GM23338 (cell line): ENCODE results near the gene ITPR2. TPM values are rescaled to one million over a fixed set of nuclear protein-coding genes. Genes with fewer than 3 reads are reported as not detected.
A peak's percentile ranks its signal among the peaks of the same experiment; 100 is the strongest.

Source experiments
- ATAC-seq: fragments of 200-7000 bp; cut with Tn5 transposase; 3 replicates; pipeline ENCODE4 v1.9.1; 2020
- DNase-seq: peaks from one replicate; pipeline ENCODE4 v3.0.0-alpha.2; 2015; ENCODE audit warnings: low spot score
- H2AFZ ChIP-seq: fragments of 200-600 bp; sonication (generic); 2 replicates; pipeline ENCODE4 v1.8.0; 2016; ENCODE audit warnings: antibody characterized with exemption, mild to moderate bottlenecking, moderate library complexity
- H3F3A ChIP-seq: fragments of 200-600 bp; sonication (generic); replicated peaks from 2 replicates; pipeline ENCODE4 v1.8.0; 2017; ENCODE audit warnings: antibody characterized with exemption, mixed run types, low read depth
- H3K27ac ChIP-seq: fragments of 200-600 bp; sonication (generic); 2 replicates; pipeline ENCODE4 v1.6.1; 2016; ENCODE audit warnings: low read depth
- H3K27me3 ChIP-seq: fragments of 200-600 bp; sonication (generic); 2 replicates; pipeline ENCODE4 v1.8.0; 2016; ENCODE audit warnings: mild to moderate bottlenecking, mixed run types, moderate library complexity; ENCODE audit not compliant: insufficient read depth
- H3K36me3 ChIP-seq: fragments of 200-600 bp; sonication (generic); 2 replicates; pipeline ENCODE4 v1.8.0; 2016; ENCODE audit warnings: mild to moderate bottlenecking; ENCODE audit not compliant: insufficient read depth
- H3K4me1 ChIP-seq: fragments of 200-600 bp; sonication (generic); 2 replicates; pipeline ENCODE4 v1.8.0; 2016; ENCODE audit warnings: mild to moderate bottlenecking, moderate library complexity; ENCODE audit not compliant: insufficient read depth
- H3K4me2 ChIP-seq: fragments of 200-600 bp; sonication (generic); 2 replicates; pipeline ENCODE4 v1.7.1; 2017; ENCODE audit warnings: mixed run types
- H3K4me3 ChIP-seq: fragments of 200-600 bp; sonication (generic); 2 replicates; pipeline ENCODE4 v1.6.1; 2016; ENCODE audit warnings: mixed run types
- H3K79me2 ChIP-seq: fragments of 200-600 bp; sonication (generic); replicated peaks from 2 replicates; pipeline ENCODE4 v1.8.0; 2017; ENCODE audit warnings: mild to moderate bottlenecking; ENCODE audit not compliant: insufficient read depth
- H3K9me2 ChIP-seq: fragments of 200-600 bp; sonication (generic); 2 replicates; pipeline ENCODE4 v1.8.0; 2017; ENCODE audit not compliant: insufficient read depth
- H4K20me1 ChIP-seq: fragments of 200-600 bp; sonication (generic); replicated peaks from 2 replicates; pipeline ENCODE4 v1.8.0; 2017; ENCODE audit warnings: mild to moderate bottlenecking; ENCODE audit not compliant: insufficient read depth
- H3K27ac Mint-ChIP-seq: 2 replicates; pipeline ENCODE4 v1.8.0; 2020; ENCODE audit warnings: inconsistent platforms, mild to moderate bottlenecking, moderate library complexity, mixed read lengths
- H3K27me3 Mint-ChIP-seq: 3 replicates; pipeline ENCODE4 v1.8.0; 2022; ENCODE audit warnings: low read depth, mild to moderate bottlenecking, moderate library complexity, mixed read lengths, inconsistent platforms; ENCODE audit not compliant: insufficient read depth, poor library complexity
- H3K36me3 Mint-ChIP-seq: 3 replicates; pipeline ENCODE4 v1.8.0; 2021; ENCODE audit warnings: low read depth, mild to moderate bottlenecking, inconsistent platforms, moderate library complexity, mixed read lengths
- H3K4me1 Mint-ChIP-seq: 3 replicates; pipeline ENCODE4 v1.8.0; 2020; ENCODE audit warnings: mild to moderate bottlenecking, inconsistent platforms, mixed read lengths
- H3K4me3 Mint-ChIP-seq: 3 replicates; pipeline ENCODE4 v1.8.0; 2021; ENCODE audit warnings: moderate library complexity, mild to moderate bottlenecking, inconsistent platforms, mixed read lengths
- H3K9me3 Mint-ChIP-seq: 3 replicates; pipeline ENCODE4 v1.8.0; 2020; ENCODE audit warnings: moderate library complexity, mild to moderate bottlenecking, inconsistent platforms, mixed read lengths
- CREB1 ChIP-seq: fragments of 250-450 bp; sonication (Bioruptor Pico); IDR thresholded peaks from 2 replicates; pipeline ENCODE4 v1.5.0; 2020; ENCODE audit warnings: low read depth, mild to moderate bottlenecking, moderate library complexity
- EZH2 ChIP-seq: fragments of 200-600 bp; sonication (generic); IDR thresholded peaks from one replicate; pipeline ENCODE4 v1.8.0; 2017; ENCODE audit warnings: antibody characterized with exemption, mild to moderate bottlenecking, low read depth; ENCODE audit not compliant: unreplicated experiment
- EZH2phosphoT487 ChIP-seq: fragments of 200-600 bp; sonication (generic); IDR thresholded peaks from one replicate; pipeline ENCODE4 v1.8.1; 2018; ENCODE audit warnings: antibody characterized with exemption; ENCODE audit not compliant: unreplicated experiment
- JUNB ChIP-seq: IDR thresholded peaks from one replicate; pipeline ENCODE4 v1.6.1; 2016; ENCODE audit warnings: antibody characterized with exemption; ENCODE audit not compliant: unreplicated experiment
- POLR2AphosphoS5 ChIP-seq: IDR thresholded peaks from 2 replicates; pipeline ENCODE4 v1.6.1; 2016; ENCODE audit warnings: antibody characterized with exemption, low read depth
- ZNF114 ChIP-seq: fragments of 250-450 bp; sonication (Bioruptor Pico); IDR thresholded peaks from 2 replicates; pipeline ENCODE4 v1.5.0; 2020; ENCODE audit warnings: mild to moderate bottlenecking, moderate library complexity
- ZNF331 ChIP-seq: fragments of 250-450 bp; sonication (Bioruptor Pico); IDR thresholded peaks from 2 replicates; pipeline ENCODE4 v1.5.0; 2020; ENCODE audit warnings: low read depth, mild to moderate bottlenecking, moderate library complexity
- polyA plus RNA-seq: library from polyadenylated mRNA; unstranded; fragments of >200 nt; fragmentation: Nextera tagmentation; extraction: Ambion mirVana; gene quantifications from 2 replicates; pipeline ENCODE4 v1.2.1, GENCODE V29; 2016
- total RNA-seq: library from RNA; depleted of rRNA; stranded (reverse); fragments of >200 nt; shearing (Covaris generic); gene quantifications from 2 replicates; pipeline ENCODE4 v1.2.3, GENCODE V29; 2014
- TF ChIP-seq, protein P1 (sequence below): IDR thresholded peaks from one replicate; pipeline ENCODE4 v1.6.1; 2018; ENCODE audit warnings: antibody characterized with exemption; ENCODE audit not compliant: unreplicated experiment
- TF ChIP-seq, protein P2 (sequence below): IDR thresholded peaks from 2 replicates; pipeline ENCODE4 v1.6.1; 2016; ENCODE audit warnings: antibody characterized with exemption
- TF ChIP-seq, protein P3 (sequence below), 2 experiments: fragments of 200-600 bp in 1 of 2; sonication (generic) in 1 of 2; conservative IDR thresholded peaks; 2 replicates each; pipeline versions ENCODE4 v1.5.1 to v1.6.1; 2016 to 2017; ENCODE audit warnings: antibody characterized with exemption in 2 of 2, low read depth in 2 of 2, mild to moderate bottlenecking in 2 of 2, moderate library complexity in 1 of 2
- TF ChIP-seq, protein P4 (sequence below): fragments of 250-450 bp; sonication (Bioruptor Pico); IDR thresholded peaks from 2 replicates; pipeline ENCODE4 v1.5.0; 2020; ENCODE audit warnings: mild to moderate bottlenecking, moderate library complexity

The ITPR2 gene
- total and polyA plus RNA-seq, 2 experiments from 2014 or later: 44.5 to 65.2 TPM

DNA sequence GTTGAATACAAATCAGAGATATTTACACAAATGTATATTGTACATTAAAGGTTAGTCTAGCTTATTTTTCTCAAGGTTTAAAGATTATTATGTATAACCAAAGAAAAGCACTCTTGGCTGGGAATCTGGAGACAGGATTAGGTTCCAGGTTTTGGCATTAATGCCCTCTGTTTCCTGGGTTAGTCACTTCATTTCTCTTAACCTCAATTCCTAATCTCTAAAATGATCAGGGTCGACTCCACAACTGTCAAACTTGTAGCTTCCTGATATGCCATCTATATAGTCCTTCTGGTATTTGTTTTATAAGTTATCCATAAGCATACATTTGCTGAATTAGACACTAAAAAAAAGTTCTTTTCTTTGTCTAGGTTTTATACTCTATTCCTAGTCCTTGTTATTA lies 2.6 kb downstream of the ITPR2 start:
- Mint-ChIP-seq H3K36me3 (0 out of 3 replicates have a peak, but pooled peaks cover 2% of the 10 kb centered on the region), H3K27ac (no peak overlapping the region), H3K4me3 (peak overlapping the region; percentile 79), H3K27me3 (peaks cover 11% of the 10 kb centered on the region), H3K9me3 (no peaks in the 10 kb centered on the region), H3K4me1 (peaks cover 42% of the 10 kb centered on the region)
- Histone ChIP-seq H3K36me3 (no peaks in the 10 kb centered on the region), H3F3A (0 out of 2 replicates have a peak, but pooled peaks cover 3% of the 10 kb centered on the region), H3K9me2 (no peaks in the 10 kb centered on the region), H3K27ac (no peak overlapping the region), H3K4me2 (peak overlapping the region; percentile 85), H2AFZ (no peak overlapping the region), H3K4me1 (peaks cover 42% of the 10 kb centered on the region), H3K4me3 (peak overlapping the region; percentile 96), H4K20me1 (peaks cover 21% of the 10 kb centered on the region), H3K27me3 (no peaks in the 10 kb centered on the region), H3K79me2 (peaks cover 69% of the 10 kb centered on the region)
- DNase-seq (no peak), ATAC-seq (no peak)
- TF ChIP-seq CREB1 (CRISPR knock-in tag): no peak
- TF ChIP-seq, protein P1, sequence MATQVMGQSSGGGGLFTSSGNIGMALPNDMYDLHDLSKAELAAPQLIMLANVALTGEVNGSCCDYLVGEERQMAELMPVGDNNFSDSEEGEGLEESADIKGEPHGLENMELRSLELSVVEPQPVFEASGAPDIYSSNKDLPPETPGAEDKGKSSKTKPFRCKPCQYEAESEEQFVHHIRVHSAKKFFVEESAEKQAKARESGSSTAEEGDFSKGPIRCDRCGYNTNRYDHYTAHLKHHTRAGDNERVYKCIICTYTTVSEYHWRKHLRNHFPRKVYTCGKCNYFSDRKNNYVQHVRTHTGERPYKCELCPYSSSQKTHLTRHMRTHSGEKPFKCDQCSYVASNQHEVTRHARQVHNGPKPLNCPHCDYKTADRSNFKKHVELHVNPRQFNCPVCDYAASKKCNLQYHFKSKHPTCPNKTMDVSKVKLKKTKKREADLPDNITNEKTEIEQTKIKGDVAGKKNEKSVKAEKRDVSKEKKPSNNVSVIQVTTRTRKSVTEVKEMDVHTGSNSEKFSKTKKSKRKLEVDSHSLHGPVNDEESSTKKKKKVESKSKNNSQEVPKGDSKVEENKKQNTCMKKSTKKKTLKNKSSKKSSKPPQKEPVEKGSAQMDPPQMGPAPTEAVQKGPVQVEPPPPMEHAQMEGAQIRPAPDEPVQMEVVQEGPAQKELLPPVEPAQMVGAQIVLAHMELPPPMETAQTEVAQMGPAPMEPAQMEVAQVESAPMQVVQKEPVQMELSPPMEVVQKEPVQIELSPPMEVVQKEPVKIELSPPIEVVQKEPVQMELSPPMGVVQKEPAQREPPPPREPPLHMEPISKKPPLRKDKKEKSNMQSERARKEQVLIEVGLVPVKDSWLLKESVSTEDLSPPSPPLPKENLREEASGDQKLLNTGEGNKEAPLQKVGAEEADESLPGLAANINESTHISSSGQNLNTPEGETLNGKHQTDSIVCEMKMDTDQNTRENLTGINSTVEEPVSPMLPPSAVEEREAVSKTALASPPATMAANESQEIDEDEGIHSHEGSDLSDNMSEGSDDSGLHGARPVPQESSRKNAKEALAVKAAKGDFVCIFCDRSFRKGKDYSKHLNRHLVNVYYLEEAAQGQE: no peak
- TF ChIP-seq, protein P2, sequence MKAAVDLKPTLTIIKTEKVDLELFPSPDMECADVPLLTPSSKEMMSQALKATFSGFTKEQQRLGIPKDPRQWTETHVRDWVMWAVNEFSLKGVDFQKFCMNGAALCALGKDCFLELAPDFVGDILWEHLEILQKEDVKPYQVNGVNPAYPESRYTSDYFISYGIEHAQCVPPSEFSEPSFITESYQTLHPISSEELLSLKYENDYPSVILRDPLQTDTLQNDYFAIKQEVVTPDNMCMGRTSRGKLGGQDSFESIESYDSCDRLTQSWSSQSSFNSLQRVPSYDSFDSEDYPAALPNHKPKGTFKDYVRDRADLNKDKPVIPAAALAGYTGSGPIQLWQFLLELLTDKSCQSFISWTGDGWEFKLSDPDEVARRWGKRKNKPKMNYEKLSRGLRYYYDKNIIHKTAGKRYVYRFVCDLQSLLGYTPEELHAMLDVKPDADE: no peak
- no peak for TF ChIP-seq EZH2phosphoT487
- TF ChIP-seq, protein P3, sequence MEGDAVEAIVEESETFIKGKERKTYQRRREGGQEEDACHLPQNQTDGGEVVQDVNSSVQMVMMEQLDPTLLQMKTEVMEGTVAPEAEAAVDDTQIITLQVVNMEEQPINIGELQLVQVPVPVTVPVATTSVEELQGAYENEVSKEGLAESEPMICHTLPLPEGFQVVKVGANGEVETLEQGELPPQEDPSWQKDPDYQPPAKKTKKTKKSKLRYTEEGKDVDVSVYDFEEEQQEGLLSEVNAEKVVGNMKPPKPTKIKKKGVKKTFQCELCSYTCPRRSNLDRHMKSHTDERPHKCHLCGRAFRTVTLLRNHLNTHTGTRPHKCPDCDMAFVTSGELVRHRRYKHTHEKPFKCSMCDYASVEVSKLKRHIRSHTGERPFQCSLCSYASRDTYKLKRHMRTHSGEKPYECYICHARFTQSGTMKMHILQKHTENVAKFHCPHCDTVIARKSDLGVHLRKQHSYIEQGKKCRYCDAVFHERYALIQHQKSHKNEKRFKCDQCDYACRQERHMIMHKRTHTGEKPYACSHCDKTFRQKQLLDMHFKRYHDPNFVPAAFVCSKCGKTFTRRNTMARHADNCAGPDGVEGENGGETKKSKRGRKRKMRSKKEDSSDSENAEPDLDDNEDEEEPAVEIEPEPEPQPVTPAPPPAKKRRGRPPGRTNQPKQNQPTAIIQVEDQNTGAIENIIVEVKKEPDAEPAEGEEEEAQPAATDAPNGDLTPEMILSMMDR (conservative IDR thresholded peaks at IDR 0.05; ENCODE audit: low read depth in 2 of 2): no peak
- TF ChIP-seq JUNB: no peak
- TF ChIP-seq, protein P4, sequence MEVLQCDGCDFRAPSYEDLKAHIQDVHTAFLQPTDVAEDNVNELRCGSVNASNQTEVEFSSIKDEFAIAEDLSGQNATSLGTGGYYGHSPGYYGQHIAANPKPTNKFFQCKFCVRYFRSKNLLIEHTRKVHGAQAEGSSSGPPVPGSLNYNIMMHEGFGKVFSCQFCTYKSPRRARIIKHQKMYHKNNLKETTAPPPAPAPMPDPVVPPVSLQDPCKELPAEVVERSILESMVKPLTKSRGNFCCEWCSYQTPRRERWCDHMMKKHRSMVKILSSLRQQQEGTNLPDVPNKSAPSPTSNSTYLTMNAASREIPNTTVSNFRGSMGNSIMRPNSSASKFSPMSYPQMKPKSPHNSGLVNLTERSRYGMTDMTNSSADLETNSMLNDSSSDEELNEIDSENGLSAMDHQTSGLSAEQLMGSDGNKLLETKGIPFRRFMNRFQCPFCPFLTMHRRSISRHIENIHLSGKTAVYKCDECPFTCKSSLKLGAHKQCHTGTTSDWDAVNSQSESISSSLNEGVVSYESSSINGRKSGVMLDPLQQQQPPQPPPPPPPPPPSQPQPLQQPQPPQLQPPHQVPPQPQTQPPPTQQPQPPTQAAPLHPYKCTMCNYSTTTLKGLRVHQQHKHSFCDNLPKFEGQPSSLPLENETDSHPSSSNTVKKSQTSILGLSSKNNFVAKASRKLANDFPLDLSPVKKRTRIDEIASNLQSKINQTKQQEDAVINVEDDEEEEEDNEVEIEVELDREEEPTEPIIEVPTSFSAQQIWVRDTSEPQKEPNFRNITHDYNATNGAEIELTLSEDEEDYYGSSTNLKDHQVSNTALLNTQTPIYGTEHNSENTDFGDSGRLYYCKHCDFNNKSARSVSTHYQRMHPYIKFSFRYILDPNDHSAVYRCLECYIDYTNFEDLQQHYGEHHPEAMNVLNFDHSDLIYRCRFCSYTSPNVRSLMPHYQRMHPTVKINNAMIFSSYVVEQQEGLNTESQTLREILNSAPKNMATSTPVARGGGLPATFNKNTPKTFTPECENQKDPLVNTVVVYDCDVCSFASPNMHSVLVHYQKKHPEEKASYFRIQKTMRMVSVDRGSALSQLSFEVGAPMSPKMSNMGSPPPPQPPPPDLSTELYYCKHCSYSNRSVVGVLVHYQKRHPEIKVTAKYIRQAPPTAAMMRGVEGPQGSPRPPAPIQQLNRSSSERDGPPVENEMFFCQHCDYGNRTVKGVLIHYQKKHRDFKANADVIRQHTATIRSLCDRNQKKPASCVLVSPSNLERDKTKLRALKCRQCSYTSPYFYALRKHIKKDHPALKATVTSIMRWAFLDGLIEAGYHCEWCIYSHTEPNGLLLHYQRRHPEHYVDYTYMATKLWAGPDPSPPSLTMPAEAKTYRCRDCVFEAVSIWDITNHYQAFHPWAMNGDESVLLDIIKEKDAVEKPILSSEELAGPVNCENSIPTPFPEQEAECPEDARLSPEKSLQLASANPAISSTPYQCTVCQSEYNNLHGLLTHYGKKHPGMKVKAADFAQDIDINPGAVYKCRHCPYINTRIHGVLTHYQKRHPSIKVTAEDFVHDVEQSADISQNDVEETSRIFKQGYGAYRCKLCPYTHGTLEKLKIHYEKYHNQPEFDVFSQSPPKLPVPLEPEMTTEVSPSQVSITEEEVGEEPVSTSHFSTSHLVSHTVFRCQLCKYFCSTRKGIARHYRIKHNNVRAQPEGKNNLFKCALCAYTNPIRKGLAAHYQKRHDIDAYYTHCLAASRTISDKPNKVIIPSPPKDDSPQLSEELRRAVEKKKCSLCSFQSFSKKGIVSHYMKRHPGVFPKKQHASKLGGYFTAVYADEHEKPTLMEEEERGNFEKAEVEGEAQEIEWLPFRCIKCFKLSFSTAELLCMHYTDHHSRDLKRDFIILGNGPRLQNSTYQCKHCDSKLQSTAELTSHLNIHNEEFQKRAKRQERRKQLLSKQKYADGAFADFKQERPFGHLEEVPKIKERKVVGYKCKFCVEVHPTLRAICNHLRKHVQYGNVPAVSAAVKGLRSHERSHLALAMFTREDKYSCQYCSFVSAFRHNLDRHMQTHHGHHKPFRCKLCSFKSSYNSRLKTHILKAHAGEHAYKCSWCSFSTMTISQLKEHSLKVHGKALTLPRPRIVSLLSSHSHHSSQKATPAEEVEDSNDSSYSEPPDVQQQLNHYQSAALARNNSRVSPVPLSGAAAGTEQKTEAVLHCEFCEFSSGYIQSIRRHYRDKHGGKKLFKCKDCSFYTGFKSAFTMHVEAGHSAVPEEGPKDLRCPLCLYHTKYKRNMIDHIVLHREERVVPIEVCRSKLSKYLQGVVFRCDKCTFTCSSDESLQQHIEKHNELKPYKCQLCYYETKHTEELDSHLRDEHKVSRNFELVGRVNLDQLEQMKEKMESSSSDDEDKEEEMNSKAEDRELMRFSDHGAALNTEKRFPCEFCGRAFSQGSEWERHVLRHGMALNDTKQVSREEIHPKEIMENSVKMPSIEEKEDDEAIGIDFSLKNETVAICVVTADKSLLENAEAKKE: no peak
- TF ChIP-seq ZNF114 (CRISPR knock-in tag): no peak
- no peak for TF ChIP-seq POLR2AphosphoS5
- TF ChIP-seq EZH2: no peak
- TF ChIP-seq ZNF331 (CRISPR knock-in tag): no peak
